GM12878 (cell line): ENCODE measurements around the gene ZCCHC24.

Experiments
- RAD21 ChIP-seq: IDR thresholded peaks from 2 replicates; pipeline ENCODE4 v1.6.1; 2011; ENCODE audit warnings: mild to moderate bottlenecking, low read depth, low read length, moderate library complexity; ENCODE audit not compliant: insufficient read depth
- RBBP5 ChIP-seq: fragments of 200-600 bp; sonication (generic); conservative IDR thresholded peaks from 2 replicates; pipeline ENCODE4 v1.6.1; 2016

- TF ChIP-seq RBBP5 (no peak), RAD21 (no peak)
Observed at GRCh38 chr10:79385392-79385795, 60.0 kb downstream of the ZCCHC24 start.
